Measurements from ENCODE around the gene DCAF8.

Gene DCAF8

GRCh38 chr1:160186729-160187128 lies 75.6 kb downstream of the DCAF8 start:
- Histone ChIP-seq H3K9me2 (replicated peaks; ENCODE audit: low read depth, low read length) (no peaks in the 10 kb centered on the region), H3K79me2 (ENCODE audit: insufficient read depth, low read length) (no peaks in the 10 kb centered on the region), H3F3A (ENCODE audit: low read depth) (no peaks in the 10 kb centered on the region), H3K9me3 (ENCODE audit: insufficient read depth, low read depth, low read length) (no peaks in the 10 kb centered on the region), H3K36me3 (ENCODE audit: insufficient read depth, low read length) (no peaks in the 10 kb centered on the region), H4K20me1 (ENCODE audit: insufficient read depth, low read length, poor library complexity, severe bottlenecking) (no peaks in the 10 kb centered on the region), H2AFZ (ENCODE audit: low read length) (no peak overlapping the region), H3K9ac (ENCODE audit: low read depth, low read length, poor library complexity, severe bottlenecking) (no peak overlapping the region), H3K4me2 (ENCODE audit: low read depth, low read length, poor library complexity, severe bottlenecking) (no peak overlapping the region), H3K4me1 (ENCODE audit: insufficient read depth, low read length, poor library complexity, severe bottlenecking) (no peaks in the 10 kb centered on the region), H3K27me3 (ENCODE audit: insufficient read depth, low read length, poor library complexity, severe bottlenecking) (no peaks in the 10 kb centered on the region), H3K4me3 (ENCODE audit: low read length, poor library complexity, severe bottlenecking) (no peak overlapping the region)
- no peak for TF ChIP-seq CTCF (conservative IDR thresholded peaks at IDR 0.05; ENCODE audit: low read length)
- TF ChIP-seq EZH2phosphoT487 (IDR thresholded peaks at IDR 0.05; ENCODE audit: borderline replicate concordance): no peak

- no peaks in the 10 kb centered on the region for H3K27me3 ChIP-seq (ENCODE audit: insufficient read depth, low read length, poor library complexity, severe bottlenecking)
- no peaks in the 10 kb centered on the region for H3K9me2 ChIP-seq (replicated peaks; ENCODE audit: low read depth, low read length)
- H3K79me2 ChIP-seq (ENCODE audit: insufficient read depth, low read length): no peaks in the 10 kb centered on the region
- no peak overlapping the region for H3K4me3 ChIP-seq (ENCODE audit: low read length, poor library complexity, severe bottlenecking)
- H3K9ac ChIP-seq (ENCODE audit: low read depth, low read length, poor library complexity, severe bottlenecking): no peak overlapping the region
- TF ChIP-seq EZH2phosphoT487 (IDR thresholded peaks at IDR 0.05; ENCODE audit: borderline replicate concordance): no peak
- no peak for TF ChIP-seq CTCF (conservative IDR thresholded peaks at IDR 0.05; ENCODE audit: low read length)
- H3F3A ChIP-seq (ENCODE audit: low read depth): no peaks in the 10 kb centered on the region
- no peaks in the 10 kb centered on the region for H3K4me1 ChIP-seq (ENCODE audit: insufficient read depth, low read length, poor library complexity, severe bottlenecking)
- H2AFZ ChIP-seq (ENCODE audit: low read length): no peak overlapping the region
- no peak overlapping the region for H3K4me2 ChIP-seq (ENCODE audit: low read depth, low read length, poor library complexity, severe bottlenecking)
- H3K9me3 ChIP-seq (ENCODE audit: insufficient read depth, low read depth, low read length): no peaks in the 10 kb centered on the region
- H4K20me1 ChIP-seq (ENCODE audit: insufficient read depth, low read length, poor library complexity, severe bottlenecking): no peaks in the 10 kb centered on the region
- no peaks in the 10 kb centered on the region for H3K36me3 ChIP-seq (ENCODE audit: insufficient read depth, low read length)
These were observed 76.1 kb downstream of the DCAF8 start for GRCh38 chr1:160186246-160186645.

GRCh38 chr1:160179336-160179735 lies 83.0 kb downstream of the DCAF8 start:
- Histone ChIP-seq H3K4me1 (ENCODE audit: insufficient read depth, low read length, poor library complexity, severe bottlenecking) (no peaks in the 10 kb centered on the region), H3K9me3 (ENCODE audit: insufficient read depth, low read depth, low read length) (no peaks in the 10 kb centered on the region), H3K9me2 (replicated peaks; ENCODE audit: low read depth, low read length) (no peaks in the 10 kb centered on the region), H3K4me2 (ENCODE audit: low read depth, low read length, poor library complexity, severe bottlenecking) (no peak overlapping the region), H3K9ac (ENCODE audit: low read depth, low read length, poor library complexity, severe bottlenecking) (no peak overlapping the region), H3F3A (ENCODE audit: low read depth) (no peaks in the 10 kb centered on the region), H3K79me2 (ENCODE audit: insufficient read depth, low read length) (no peaks in the 10 kb centered on the region), H3K4me3 (ENCODE audit: low read length, poor library complexity, severe bottlenecking) (no peak overlapping the region), H3K36me3 (ENCODE audit: insufficient read depth, low read length) (no peaks in the 10 kb centered on the region), H2AFZ (ENCODE audit: low read length) (no peak overlapping the region), H4K20me1 (ENCODE audit: insufficient read depth, low read length, poor library complexity, severe bottlenecking) (no peaks in the 10 kb centered on the region), H3K27me3 (ENCODE audit: insufficient read depth, low read length, poor library complexity, severe bottlenecking) (no peaks in the 10 kb centered on the region)
- TF ChIP-seq CTCF (conservative IDR thresholded peaks at IDR 0.05; ENCODE audit: low read length) (no peak), EZH2phosphoT487 (IDR thresholded peaks at IDR 0.05; ENCODE audit: borderline replicate concordance) (no peak)

Data from Loucy (cell line).